GM18508 (cell line): ENCODE results near the gene PIP5K1B.

Experiments
- ATAC-seq: cut with Tn5 transposase; IDR thresholded peaks from one replicate; pipeline ENCODE4 v1.9.1; 2021; ENCODE audit warnings: moderate number of reproducible peaks; ENCODE audit not compliant: insufficient read depth, unreplicated experiment

Gene PIP5K1B

GRCh38 chr9:68732405-68733020, 27.5 kb downstream of the PIP5K1B start:
- ATAC-seq, result no peak

- ATAC-seq, result no peak
Measured at GRCh38 chr9:68733021-68733405, 28.0 kb downstream of the PIP5K1B start.

GRCh38 chr9:68738358-68738757, 33.3 kb downstream of the PIP5K1B start:
- no peak for ATAC-seq

GRCh38 chr9:68739621-68740174, 34.7 kb downstream of the PIP5K1B start:
- no peak for ATAC-seq

- ATAC-seq, result no peak
Measured at GRCh38 chr9:68740561-68740960, 35.5 kb downstream of the PIP5K1B start.

- ATAC-seq, result no peak
Measured at GRCh38 chr9:68741234-68741633, 36.2 kb downstream of the PIP5K1B start.

GRCh38 chr9:68741704-68742332, 36.8 kb downstream of the PIP5K1B start:
- ATAC-seq, result no peak

- no peak for ATAC-seq
Measured at GRCh38 chr9:68742333-68742730, 37.3 kb downstream of the PIP5K1B start.

GRCh38 chr9:68744426-68744825, 39.4 kb downstream of the PIP5K1B start:
- ATAC-seq, result no peak

- ATAC-seq, result no peak
Measured at GRCh38 chr9:68746525-68746924, 41.5 kb downstream of the PIP5K1B start.

- ATAC-seq, result no peak
Measured at GRCh38 chr9:68747043-68747533, 42.0 kb downstream of the PIP5K1B start.

- ATAC-seq, result no peak
Measured at GRCh38 chr9:68749135-68749534, 44.1 kb downstream of the PIP5K1B start.

- no peak for ATAC-seq
Measured at GRCh38 chr9:68749579-68750159, 44.6 kb downstream of the PIP5K1B start.

- ATAC-seq, result no peak
Measured at GRCh38 chr9:68750255-68750654, 45.2 kb downstream of the PIP5K1B start.

GRCh38 chr9:68750786-68751185, 45.7 kb downstream of the PIP5K1B start:
- no peak for ATAC-seq

- ATAC-seq, result no peak
Measured at GRCh38 chr9:68751556-68751955, 46.5 kb downstream of the PIP5K1B start.

GRCh38 chr9:68755051-68755450, 50.0 kb downstream of the PIP5K1B start:
- ATAC-seq, result no peak

GRCh38 chr9:68755752-68756151, 50.7 kb downstream of the PIP5K1B start:
- ATAC-seq, result no peak

GRCh38 chr9:68759981-68760673, 55.1 kb downstream of the PIP5K1B start:
- ATAC-seq, result no peak

- ATAC-seq, result no peak
Measured at GRCh38 chr9:68760674-68761333, 55.8 kb downstream of the PIP5K1B start.
